GM21723 (cell line): ENCODE data around the gene CLDN2.

Source experiments
- ATAC-seq: cut with Tn5 transposase; IDR thresholded peaks from one replicate; pipeline ENCODE4 v1.9.1; 2021; ENCODE audit warnings: mild to moderate bottlenecking, moderate library complexity; ENCODE audit not compliant: unreplicated experiment

Gene CLDN2

GRCh38 chrX:106917830-106918500, 2.2 kb upstream of the CLDN2 start:
- ATAC-seq = no peak

DNA sequence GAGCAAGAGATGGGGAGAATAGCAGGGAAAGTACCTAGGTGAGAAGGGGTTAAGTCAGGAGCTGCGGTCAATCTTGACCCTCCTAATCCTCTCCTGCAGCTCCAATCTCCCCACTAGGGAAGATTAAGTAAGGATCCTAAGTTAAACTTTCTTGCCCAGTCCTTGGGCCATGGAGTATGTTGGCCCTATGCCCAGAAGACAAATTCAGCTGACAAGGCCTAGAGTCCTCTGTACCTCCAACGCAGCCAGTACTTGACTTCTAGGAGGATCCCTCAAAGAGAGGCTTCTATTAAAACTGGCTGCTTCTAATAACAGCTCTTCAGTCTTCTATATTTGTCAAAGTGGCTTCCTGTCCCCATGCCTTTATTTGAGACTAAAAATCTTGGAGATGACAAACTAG, 1.4 kb downstream of the CLDN2 start:
- ATAC-seq = no peak

GRCh38 chrX:106927023-106927422, 6.8 kb downstream of the CLDN2 start:
- no peak for ATAC-seq

DNA sequence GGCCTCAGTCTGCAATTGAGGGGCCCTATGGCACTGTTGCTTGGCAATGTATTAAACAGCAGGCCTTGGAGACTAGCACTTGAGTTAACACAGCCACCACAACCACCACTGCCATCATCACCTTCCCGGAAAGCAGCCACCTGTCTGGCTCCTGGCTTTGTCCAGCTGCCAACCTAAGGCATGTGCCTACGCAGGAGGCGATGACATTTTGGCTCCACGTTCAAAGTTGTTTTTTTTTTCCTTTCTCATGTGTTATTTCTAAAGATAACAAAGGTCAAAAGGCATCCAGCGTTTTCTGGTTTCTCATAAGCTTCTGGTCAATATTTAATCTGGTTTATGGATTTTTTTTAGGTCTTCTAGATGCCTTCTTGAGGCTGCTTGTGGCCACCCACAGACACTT, 7.5 kb downstream of the CLDN2 start:
- no peak for ATAC-seq

DNA sequence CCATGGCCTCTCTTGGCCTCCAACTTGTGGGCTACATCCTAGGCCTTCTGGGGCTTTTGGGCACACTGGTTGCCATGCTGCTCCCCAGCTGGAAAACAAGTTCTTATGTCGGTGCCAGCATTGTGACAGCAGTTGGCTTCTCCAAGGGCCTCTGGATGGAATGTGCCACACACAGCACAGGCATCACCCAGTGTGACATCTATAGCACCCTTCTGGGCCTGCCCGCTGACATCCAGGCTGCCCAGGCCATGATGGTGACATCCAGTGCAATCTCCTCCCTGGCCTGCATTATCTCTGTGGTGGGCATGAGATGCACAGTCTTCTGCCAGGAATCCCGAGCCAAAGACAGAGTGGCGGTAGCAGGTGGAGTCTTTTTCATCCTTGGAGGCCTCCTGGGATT, 8.0 kb downstream of the CLDN2 start:
- ATAC-seq = no peak

DNA sequence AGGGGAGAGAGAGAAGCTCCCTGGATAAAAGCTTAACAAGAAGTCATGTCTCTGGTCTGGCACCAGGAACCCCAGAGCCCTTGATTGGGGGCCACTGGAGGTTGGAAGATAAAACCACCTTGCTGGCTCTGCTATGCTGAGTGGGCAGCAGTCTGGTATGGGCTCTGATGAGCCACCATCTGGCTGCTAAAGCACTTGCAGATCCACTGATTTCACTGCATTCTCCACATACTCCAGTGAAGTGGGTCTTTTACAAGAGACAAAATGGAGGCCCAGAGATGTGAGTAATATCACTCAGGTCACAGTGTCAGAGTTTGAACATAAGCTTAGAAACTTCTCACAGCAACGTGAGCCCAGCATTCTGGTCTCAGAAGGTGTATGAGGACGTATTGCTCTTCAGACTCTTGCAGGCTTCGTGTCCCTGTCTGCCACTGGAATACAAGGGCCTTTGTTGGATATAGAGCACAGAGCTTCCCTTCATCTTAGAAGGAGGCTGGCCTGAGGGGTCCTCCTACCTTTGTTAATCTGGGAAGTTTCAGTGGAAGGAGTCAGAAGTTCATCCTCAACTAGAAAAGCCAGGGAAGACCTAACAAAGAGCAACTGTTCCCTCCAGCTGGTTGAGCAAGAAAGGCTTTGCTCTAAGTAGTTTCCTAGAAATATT, 11.8 kb downstream of the CLDN2 start:
- no peak for ATAC-seq

- no peak for ATAC-seq
These were observed 12.3 kb downstream of the CLDN2 start for GRCh38 chrX:106932492-106932923.

- ATAC-seq = no peak
These were observed 12.8 kb downstream of the CLDN2 start for GRCh38 chrX:106932960-106933537.

- ATAC-seq = no peak
These were observed 13.3 kb downstream of the CLDN2 start for GRCh38 chrX:106933538-106933961.

DNA sequence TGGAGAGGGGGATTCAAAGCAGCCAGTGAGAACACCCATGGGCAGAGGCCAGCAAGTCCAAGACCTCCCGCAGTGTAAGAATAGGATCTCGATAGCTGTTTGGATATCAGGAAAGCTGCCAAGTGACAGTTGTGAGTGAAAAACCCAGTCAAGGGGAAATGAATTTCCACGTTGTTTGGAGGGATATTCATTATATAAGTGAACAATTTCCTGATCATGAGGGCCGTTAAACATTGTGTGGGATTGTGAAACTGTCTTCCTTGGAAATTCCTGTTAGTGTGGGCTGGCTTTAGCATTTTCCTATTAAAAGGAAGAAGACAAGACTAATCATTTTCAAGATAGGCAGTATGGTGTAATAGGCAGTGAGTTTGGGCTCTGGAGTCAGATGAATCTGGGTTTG, 15.0 kb downstream of the CLDN2 start:
- ATAC-seq = no peak

DNA sequence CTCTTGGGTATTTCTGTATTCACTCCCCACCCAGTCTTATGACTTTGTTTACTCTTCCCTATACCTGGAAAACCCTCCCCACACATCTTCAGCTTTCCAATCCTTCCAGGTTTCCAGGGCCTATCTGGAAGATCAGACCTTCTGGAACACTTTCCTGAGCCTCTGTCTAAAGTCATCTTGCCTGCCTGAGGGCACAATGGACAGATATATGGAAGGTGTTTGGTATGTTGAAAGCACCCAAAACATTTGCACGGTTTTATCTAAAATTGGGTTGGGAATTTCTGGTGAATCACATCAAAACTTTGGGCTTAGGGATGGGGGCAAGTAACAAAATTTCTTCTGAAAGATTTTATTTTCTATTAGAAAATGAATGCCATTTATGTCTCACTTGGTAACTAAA, 16.0 kb downstream of the CLDN2 start:
- ATAC-seq = no peak

DNA sequence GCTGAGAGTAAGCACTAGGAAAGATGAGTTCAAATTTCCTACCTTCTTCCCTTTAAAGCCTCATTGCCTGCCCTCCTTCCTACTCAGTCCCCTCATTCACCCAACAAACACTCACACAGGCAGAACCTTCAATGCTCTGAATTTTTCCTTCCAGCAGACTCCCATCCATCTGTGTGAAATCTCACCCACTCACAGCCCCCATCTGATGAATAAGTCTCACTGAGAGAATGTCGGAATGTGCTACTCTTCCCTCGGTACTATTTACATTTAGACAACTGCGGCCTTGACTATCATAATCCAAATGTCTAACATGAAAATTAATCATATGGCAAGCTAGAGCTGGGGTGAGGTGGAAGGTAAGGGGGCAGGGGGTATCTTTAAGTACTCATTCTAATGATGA, 19.4 kb downstream of the CLDN2 start:
- no peak for ATAC-seq

DNA sequence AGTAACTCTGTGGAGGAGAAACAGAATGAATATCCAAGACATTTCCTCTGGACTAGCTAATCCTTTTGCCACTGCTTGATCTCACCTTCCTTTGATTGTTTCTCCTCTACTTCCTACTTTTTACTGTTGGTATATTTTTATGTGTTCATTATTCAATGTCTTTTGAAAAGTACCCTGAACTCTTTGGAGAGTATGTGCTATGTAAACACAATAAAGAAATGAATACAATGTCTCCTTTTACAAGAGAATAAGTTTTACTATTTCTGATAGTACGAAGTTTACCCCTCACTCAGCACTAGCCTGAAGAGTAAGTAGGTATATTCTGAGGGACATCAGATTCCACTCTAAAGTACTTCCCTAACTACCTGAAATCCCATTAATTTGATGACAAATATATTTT, 19.9 kb downstream of the CLDN2 start:
- ATAC-seq = no peak

- no peak for ATAC-seq
These were observed 26.3 kb downstream of the CLDN2 start for GRCh38 chrX:106946464-106946863.

- ATAC-seq = no peak
These were observed 28.4 kb downstream of the CLDN2 start for GRCh38 chrX:106948641-106949040.

- no peak for ATAC-seq
These were observed 29.2 kb downstream of the CLDN2 start for GRCh38 chrX:106949366-106949765.

DNA sequence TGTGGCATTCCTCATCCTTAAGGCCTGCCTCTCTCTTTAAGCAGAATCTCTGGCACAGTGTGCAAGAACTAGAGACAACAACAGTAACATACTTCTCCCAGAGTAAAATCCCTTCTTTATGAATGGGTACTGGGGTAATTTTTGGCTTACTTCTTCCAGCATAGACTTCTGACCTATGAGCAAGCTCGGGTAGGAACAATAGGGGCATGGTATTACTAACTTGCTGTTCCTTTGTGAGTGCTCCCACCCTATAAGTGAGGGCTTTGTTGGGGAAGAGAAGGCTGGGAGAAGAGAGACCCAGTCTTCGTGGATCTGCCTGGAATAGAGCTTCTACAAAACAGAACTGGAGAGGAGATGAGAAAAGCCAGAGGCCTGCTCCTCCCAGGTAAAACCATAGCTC, 30.2 kb downstream of the CLDN2 start:
- ATAC-seq = no peak

- ATAC-seq = no peak
These were observed 31.0 kb downstream of the CLDN2 start for GRCh38 chrX:106951230-106951629.

DNA sequence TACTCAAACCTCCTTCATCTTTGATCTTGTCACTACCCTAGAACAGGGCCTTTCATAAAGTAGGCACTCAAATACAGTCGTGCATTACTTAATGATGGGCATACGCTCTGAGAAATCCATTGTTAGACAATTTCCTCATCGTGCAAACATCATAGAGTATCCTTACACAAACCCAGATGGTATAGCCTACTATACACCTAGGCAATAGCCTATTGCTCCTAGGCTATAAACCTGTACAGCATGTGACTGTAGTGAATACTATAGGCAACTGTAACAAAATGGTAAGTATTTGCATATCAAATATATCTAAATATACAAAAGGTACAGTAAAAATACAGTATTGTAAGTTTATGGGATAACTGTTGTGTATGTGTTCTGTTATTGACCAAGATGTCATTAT, 31.9 kb downstream of the CLDN2 start:
- ATAC-seq = no peak

DNA sequence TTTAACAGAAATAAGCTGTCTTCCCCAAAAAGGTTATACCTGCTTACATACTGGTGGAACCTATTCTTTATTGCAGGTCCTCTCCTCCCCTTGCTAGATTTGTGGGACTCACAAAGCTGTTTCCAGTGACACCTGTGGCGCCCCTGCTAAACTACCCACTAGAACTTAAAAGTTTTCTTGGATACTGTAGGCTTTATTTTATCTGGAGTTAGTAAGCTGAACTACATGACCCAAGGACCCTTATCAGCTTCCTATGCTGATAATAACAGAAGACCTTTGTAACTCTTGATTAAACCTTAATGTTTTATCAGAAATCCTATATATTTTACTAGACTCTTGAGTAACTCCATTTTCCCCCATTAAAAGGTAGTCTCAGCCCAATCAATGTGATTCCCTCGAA, 32.3 kb downstream of the CLDN2 start:
- ATAC-seq = no peak

DNA sequence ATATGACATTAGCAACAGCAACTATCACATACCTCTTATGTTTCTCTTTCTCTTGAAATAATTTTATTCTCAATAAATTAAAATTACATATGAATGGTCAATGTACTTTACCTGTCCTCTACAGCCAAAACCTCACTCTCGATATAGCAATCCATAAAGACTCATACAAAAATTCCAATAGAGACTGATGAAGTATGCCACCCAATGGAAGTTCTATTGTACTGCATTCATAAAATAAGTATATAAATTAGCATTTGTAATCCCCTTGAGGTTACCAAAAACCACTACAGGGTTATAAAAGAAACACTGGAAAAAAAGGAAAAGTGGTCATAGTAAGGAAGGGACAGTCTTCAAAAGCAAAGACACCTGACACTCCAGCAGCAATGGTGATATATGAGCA, 32.8 kb downstream of the CLDN2 start:
- no peak for ATAC-seq

GRCh38 chrX:106954041-106954440, 33.8 kb downstream of the CLDN2 start:
- ATAC-seq = no peak
